Mesenteric fat pad (tissue), 1 donor: ENCODE data around the gene PWWP2B. TPM values are rescaled to one million over a fixed set of nuclear protein-coding genes. Genes with fewer than 3 reads are reported as not detected.

ENCODE experiments used
- DNase-seq: peaks from one replicate; pipeline ENCODE4 v3.0.0-alpha.2; 2020; ENCODE audit warnings: low spot score
- total RNA-seq: library from RNA; stranded (reverse); fragmentation: NEBNext Ultra II Directional; extraction: Animal tissue kit (Norgen Biotek cat#: 25700); gene quantifications from one replicate; pipeline ENCODE4 v1.2.1, GENCODE V29; 2021
- donor health status: DM: yes; HTN: yes; CAD: no.

The PWWP2B gene
- total RNA-seq, 1 donor from 2014 or later: 30.4 TPM

DNA sequence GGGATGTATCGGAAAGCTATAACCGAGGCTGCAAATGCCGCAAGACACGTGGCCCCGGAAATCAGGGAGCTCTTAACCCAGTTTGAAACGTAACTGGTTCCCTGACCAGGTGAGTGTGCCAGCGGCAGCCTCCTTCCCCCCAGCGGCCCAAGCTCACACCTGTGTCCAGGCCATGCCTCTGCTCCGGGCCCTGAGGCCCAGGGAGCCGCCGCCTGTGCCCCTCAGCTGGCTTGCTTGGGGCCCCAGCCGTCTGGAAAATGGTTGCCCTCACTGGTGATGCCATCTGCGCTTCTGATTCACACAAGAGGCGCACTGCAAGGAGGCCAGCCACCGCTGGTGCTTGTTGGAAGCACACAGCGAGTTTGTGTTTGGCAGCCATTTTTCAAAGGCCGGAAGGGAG lies 9.2 kb downstream of the PWWP2B start:
- DNase-seq: no peak

DNA sequence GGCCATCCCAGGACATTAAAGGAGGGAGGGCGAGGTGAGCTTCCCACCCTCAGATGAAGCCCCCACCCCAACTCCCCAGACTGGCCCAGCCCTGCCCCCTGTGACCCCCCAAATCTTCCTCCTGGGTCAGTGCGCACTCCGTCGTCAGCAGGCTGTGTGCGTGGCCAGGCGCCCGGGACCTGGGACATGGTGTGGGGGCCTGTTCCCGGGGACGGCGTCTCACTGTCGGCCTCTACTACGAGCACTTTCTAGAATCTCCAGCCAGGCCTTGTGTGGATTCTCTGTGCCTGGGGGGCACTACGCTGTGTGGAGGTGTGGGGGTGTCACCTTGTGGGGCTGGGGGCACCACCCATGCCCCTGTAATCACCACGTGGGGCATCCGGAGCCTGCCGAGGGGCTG lies 9.8 kb downstream of the PWWP2B start:
- DNase-seq: no peak

DNA sequence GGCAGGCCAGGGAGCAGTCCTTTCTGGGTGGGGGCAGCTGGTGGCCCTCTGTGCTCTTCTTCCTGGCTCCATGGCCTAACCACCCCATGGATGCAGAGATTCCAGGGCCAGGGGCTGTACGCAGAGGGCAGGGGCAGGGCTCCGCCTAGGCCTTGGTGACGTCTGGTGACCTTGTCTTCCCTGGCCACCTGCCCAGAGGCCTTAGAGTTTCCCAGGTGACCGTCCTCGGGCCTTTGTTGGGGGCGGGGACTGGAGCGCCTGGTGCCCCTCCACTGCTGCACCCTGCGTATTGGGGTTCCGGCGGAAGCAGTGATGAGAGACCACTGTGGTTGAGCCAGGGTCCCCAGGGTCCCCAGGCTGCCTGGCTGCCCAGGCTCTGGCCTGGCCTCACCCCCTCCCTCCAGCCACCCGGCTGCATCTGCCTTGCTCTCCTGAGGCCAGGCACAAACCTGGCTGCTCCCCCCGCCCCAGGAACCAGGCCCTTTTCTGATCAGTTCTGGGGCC lies 10.3 kb downstream of the PWWP2B start:
- no peak for DNase-seq

DNA sequence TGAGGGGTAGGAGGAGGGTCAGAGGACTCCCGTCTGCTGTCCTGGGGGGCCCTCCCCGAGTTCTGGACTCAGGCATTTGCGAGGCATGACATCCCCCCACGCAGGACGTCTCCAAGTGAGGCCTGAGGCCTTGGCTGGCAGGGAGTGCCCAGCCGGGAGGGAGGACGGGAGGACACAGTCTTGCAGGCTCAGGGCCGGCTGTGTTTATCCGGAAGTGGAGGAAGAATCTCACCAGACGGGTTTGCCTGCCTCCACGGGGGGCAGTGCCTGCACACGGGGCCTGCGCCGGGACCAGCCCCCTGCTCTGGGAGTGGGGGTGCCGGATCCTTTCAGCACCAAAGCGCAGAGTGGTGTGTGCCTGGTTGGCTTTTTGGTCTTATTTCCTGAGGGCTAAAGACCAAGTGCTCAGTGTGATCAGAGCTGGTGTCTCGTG lies 10.9 kb downstream of the PWWP2B start:
- no peak for DNase-seq

DNA sequence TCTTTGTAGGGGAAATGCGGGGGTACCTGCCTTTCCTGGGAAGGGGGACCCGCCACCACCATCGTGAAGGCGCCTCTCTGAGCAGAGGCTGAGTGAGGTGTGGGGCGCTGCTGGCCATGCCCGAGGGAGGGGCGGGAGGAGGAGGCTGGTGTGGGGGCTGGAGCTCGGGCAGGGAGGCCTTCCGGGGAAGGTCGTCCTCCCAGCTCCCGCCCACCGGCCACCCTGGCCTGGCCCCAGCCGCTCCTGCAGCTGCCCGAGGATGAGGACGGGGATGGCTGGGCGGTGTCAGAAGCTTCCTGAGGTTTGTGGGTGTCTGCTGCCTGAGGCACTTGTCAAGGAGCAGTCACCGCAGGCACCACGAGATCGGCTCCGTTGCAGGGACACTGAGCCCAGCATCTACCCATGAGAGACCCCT lies 11.4 kb downstream of the PWWP2B start:
- no peak for DNase-seq

DNA sequence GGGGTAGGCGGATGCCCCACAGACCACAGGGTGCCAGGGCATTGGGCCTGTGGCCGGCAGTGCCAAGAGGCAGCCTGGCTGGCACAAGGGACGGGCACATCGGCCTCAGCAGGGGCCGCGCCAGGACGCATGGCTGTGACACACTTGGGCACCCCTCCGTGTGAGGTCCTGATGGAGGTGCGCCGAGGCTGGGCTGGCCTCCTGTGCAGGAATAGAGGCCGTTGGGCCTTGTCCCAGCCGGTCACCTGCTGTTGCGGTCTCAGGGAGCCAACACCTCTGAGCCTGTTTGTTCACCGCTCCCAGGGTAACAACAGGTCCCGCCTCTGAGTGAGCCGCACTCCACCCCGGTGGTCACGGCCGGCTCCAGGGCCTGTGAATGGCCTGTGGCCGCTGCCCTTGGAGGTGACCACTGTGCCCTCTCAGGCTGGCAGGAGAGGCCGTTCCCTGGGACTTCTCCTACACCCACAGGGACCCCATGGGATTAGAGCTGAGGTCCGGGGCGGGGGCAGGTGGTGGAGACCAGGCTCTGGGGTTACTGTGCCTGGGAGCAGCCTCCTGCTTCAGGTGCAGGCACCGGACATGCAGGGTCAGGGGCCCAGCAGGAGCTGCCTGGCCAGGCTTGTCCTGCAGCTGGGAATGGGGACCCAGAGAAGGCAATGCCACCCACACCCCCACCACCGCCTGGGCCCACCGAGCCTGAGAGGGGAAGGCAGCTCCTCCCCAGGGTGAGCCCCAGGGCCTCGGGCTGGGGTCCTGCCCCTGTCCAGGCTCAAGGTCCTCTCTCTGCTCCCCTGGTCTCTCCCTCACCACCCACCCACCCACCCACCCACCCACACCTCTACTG lies 12.0 kb downstream of the PWWP2B start:
- DNase-seq: no peak

DNA sequence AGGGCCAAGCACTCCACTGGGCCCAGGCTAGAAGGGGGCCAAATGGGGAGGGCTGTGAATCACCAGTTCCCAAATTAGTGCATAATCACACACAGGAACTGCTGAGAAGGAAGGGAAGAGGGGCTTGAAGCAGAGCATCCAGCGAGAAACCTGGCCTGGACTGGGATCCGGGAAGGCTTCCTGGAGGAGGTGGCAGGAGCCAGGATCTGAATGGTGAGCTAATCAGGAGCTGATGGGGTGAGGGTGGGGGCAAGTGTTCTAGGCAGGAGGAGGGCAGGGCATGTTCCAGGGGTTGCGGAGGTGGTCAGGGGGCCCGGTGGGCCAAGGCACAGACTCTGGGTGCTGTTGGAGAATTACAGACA lies 12.6 kb downstream of the PWWP2B start:
- no peak for DNase-seq

DNA sequence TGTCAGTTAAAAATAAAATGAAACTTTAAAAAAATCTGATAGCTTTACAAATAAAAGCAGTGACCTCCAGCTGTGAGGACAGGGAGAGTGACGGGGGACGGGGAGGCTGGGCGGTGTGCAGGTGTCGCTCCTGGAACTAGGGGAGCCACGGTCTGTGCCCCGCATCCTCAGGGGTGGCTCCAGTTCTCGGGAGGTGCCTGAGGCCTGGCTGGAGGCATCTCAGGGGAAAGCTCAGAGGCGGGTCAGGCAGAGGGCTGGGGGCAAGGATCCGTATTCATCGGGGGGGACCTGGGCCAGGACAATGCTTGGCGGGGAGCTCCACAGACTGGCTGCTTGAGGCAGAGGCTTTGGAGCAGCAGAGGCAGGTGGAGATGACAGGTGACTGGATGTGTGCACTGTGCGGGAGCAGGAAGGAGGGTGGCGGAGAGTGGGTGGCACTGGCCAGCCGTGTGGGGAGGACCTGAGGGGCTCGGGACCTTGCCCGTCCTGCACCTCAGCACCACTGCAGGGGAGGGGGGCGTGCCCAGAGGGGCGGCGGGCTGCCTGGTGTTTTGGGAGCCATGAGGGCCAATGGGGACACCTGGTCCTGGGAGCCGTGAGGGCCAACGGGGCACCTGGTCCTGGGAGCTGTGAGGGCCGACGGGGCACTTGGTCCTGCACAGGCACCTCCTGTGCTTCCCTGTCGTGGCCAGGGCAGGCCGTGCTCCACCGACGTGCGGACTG lies 13.2 kb downstream of the PWWP2B start:
- no peak for DNase-seq

- no peak for DNase-seq
Measured at GRCh38 chr10:132410779-132411532, 14.0 kb downstream of the PWWP2B start.

GRCh38 chr10:132411561-132412253 lies 14.7 kb downstream of the PWWP2B start:
- DNase-seq: no peak

GRCh38 chr10:132412316-132413192 lies 15.6 kb downstream of the PWWP2B start:
- no peak for DNase-seq

- no peak for DNase-seq
Measured at GRCh38 chr10:132413226-132414205, 16.5 kb downstream of the PWWP2B start.

DNA sequence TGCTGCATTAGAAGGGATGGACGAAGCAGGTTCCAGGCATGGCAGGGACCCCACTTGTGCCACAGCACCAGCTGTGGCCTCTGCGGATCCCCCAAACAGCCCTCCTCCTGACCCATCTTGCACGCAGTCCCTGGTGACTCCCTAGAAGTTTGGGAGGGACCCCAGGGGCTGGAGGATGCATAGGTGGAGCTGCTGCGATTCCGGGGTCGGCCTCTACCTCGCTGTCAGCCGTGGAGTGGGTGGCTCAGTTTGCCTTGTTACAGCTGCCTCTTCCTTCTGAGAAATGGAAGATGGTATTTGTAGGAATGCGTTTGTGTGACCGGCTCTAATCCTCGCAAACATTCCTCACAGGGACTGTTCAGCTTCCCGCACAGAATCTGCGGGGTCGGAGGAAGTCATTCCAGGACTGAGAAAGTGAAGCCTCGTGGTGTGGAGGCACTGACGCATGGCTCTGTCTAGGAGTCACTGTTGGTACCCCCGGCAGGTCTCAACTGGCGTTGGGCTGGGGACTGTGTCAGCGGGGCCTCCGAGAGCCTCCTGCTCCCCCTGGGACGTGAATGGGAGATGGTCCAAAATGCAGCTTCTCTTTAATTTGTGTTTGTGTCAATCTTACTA lies 17.5 kb downstream of the PWWP2B start:
- no peak for DNase-seq

GRCh38 chr10:132415255-132415654 lies 18.3 kb downstream of the PWWP2B start:
- no peak for DNase-seq

GRCh38 chr10:132415956-132416355 lies 19.0 kb downstream of the PWWP2B start:
- no peak for DNase-seq

DNA sequence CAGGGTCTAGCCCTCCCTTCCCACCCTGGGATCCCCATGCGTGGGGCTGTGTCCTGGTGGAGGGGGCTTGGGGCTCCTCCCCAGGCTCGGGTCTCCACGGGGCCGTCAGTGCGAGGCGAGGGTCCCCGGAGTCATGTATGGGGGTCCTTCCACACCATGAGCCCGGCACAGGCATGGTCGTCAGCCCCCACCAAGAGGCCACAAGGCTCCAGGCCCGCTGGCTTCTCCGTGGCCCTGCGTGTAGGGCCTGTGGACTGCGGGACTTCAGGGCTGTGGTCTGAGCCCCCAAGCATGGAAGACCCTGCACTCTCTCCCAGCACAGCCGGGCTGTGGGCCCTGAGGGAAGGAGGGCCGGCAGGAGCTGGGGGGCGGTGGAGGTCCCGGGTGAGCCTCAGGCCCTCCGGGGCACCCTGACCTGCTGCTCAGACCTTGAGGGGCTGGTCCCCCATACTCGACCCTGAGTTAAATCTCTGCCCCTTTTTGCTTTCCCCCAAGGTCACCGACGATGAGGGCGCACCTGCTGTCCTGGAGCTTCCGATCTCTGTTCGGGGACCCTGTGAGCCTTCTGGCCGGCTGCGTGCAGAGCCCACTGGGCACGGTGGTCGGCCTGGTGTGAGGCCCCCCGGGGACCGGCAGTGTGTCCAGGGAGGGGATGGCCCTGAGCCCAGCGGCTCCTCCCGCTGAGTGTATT lies 19.7 kb downstream of the PWWP2B start:
- no peak for DNase-seq

GRCh38 chr10:132417257-132417910 lies 20.4 kb downstream of the PWWP2B start:
- no peak for DNase-seq
